GM13977 (cell line): ENCODE results near the gene SSRP1.

ENCODE experiments used
- DNase-seq: peaks from one replicate; pipeline ENCODE4 v3.0.0; 2012; ENCODE audit warnings: low spot score
- in situ Hi-C: fragments of 300-500 bp; cut with MboI; formaldehyde crosslinking; loops from one replicate; pipeline ENCODE4 v1.12.0; 2022; ENCODE audit warnings: low sequenced_read_pairs, low pct_unique_long_range_greater_than_20kb, mixed read lengths, inconsistent platforms; ENCODE audit not compliant: unreplicated experiment
- TF ChIP-seq, protein P1 (sequence below): IDR thresholded peaks from 2 replicates; pipeline ENCODE4 v1.5.1; 2012; ENCODE audit warnings: mild to moderate bottlenecking, control low read depth; ENCODE audit not compliant: insufficient read depth; ENCODE audit errors: extremely low read depth, missing control alignments

SSRP1 gene

DNA sequence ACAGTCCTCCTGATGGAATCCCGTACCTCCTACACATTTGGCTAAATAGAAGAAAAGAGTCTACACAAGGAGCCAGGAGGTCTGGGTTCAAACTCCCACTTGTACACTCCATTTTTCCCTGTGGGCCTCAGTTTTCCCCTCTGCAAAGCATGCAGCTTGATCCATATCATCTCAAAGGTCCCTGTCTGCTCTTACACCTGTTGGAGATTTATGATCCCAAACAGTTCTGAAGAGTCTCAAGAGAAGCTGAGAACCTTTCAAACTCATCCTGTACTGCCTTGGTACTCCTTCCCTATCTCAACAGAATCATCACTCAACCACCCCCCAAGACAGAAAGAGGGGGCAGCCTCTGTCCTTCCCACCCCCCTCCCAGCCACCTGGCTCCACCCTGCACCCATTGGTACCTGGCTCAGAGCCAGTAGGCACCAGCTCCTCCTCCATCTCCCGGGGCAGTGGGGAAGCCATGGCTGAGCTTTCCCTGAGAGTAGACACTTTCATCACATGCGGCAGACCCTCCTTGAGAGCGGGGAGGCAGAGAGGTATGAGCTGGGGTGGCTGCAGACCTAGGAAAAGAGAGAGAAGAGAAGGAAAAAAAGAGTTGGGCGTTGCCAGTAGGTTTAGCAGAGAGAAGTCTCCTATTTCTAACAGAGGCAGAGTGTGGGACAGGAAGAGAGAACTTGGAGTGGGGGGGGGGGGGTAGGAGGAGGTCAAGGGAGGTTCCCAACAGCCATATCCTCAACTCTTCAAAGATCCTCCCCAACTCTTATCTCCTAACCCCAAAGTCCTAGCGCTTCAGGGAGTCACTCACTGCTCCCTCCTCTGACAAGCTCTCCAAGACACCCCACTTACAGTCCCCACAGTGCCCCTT is 14.1 kb downstream of the SSRP1 start:
- in situ Hi-C loops: no loop called here
- DNase-seq: no peak
- TF ChIP-seq, protein P1, sequence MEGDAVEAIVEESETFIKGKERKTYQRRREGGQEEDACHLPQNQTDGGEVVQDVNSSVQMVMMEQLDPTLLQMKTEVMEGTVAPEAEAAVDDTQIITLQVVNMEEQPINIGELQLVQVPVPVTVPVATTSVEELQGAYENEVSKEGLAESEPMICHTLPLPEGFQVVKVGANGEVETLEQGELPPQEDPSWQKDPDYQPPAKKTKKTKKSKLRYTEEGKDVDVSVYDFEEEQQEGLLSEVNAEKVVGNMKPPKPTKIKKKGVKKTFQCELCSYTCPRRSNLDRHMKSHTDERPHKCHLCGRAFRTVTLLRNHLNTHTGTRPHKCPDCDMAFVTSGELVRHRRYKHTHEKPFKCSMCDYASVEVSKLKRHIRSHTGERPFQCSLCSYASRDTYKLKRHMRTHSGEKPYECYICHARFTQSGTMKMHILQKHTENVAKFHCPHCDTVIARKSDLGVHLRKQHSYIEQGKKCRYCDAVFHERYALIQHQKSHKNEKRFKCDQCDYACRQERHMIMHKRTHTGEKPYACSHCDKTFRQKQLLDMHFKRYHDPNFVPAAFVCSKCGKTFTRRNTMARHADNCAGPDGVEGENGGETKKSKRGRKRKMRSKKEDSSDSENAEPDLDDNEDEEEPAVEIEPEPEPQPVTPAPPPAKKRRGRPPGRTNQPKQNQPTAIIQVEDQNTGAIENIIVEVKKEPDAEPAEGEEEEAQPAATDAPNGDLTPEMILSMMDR: no peak

DNA sequence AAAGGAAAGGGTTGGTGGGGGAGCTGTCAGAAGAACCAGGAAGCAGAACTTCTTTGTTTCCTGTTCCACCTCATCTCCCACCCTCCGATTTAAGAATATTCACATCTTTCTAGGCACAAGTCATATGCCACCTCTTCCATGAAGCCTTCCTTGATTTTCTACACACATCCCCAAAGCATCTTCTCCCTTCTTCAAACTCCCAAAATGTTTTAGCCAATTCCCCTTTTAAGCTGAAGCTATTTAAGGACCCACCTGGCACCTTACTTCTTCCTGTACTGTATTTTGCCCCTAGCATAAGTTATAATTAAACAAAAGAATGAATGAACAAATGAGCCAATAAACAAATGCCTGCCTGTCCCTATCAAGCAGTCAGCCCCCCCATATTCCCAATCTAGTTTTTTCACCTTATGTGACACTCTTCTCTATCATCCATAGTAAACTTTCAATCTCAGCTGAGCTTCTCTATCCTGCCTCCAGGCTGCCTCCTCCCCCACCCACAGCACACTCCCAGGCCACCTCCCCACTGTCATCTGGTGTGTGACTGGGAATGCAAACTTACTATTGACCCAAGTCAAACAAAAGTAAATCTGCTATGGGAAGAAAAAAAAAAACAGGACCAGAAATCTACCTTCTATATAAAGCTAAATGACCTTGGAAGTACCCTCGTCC is 14.8 kb downstream of the SSRP1 start:
- TF ChIP-seq, protein P1: no peak
- in situ Hi-C loops: no loop called here
- DNase-seq: no peak

DNA sequence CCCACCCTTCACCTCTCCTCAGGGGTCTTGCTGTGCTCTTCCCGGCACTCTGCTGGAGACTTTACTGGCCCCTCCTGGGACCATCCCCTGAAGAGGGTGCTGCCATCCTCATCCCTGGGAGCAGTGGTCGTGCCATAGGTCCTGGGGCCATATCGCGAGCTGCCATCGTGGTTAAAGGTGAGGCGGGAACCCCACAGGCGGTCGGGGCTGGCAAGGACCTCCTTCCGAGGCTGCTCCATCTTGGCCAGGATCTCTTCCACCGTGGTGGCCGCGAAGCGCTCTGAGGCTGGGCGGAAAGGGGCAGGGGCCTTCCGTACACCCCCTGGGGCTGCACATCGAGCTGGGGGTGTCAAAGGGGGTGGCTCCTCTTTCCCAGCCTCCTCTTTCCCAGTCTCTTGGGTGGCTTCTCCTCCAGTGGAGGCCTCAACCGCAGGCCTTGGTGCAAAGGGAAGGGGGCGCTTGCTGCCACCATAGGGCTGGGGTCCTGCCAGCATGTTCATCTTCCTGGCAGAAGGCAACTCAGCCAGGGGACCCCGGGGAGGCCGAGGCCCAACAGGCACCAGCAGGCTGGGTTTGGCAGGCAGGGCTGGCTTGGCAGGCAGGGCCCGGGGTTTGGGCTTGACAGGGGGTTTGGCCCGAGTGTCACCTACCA is 15.5 kb downstream of the SSRP1 start:
- TF ChIP-seq, protein P1: no peak
- in situ Hi-C loops: no loop called here

DNA sequence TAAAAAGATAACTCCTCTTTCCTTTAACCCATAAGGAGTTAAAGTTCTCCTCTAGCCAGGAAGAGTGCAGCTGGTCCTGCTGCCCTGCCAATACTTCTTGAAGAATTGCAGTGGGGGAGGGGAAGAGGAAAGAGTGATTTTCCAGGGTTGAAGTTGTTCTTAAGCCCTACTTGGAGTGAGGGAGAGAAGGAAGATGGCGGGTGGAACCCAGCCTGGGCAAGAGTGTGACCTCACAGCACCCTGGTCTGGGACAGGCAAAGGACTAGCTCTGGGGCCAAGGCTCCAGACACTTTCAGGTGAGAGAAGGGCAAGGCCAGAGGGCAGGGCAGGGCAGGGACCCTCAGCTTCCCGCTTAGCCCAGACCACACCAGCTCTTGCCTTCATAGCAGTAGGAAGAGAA is 17.5 kb downstream of the SSRP1 start:
- DNase-seq: no peak
- TF ChIP-seq, protein P1: no peak
- in situ Hi-C loops: no loop called here

More for the DNA sequence above, 15.5 kb downstream of the SSRP1 start:
- no peak for DNase-seq

DNA sequence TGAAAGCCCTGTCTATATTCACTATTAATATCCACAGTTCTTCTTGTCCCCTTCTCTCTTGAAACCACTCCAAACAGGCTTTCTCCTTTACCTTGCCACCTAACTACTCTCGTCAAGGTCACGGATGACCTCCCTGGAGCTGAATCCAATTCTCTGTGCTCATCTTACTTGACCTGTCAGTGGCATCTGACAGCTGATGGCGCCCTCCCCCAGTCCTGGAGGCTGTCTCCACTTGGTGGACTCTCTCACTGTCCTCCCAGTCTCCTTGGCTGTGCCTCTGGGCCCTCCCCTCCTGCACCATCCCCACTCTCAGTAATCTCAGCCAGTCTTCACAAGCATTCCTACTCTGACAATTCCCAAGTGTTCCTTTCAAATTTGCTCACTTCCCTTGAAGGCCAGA is 19.7 kb downstream of the SSRP1 start:
- TF ChIP-seq, protein P1: no peak
- in situ Hi-C loops: no loop called here
- no peak for DNase-seq

DNA sequence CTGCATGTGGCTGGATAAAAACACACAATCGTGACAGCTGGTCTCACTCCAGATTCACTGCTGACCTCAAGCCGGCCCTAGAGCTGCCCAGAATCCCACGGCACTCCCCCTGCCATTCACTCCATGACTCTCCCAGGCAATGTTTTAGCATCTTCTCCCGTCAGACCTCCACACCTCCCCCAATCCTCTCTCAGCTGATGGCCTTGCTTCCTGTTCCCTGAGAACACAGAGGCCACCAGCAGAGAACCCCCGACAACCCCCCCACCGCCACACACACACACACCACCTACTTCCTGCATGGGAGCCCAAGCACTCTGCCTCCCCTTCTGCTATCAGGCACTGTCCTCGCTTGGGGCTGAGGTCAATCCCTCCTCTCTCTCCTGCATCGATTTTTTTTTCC is 20.2 kb downstream of the SSRP1 start:
- no peak for DNase-seq
- TF ChIP-seq, protein P1: no peak
- in situ Hi-C loops: no loop called here
